ENCODE results near the gene HPCAL1.

- TF ChIP-seq ZFX (IDR thresholded peaks at IDR 0.05; ENCODE audit: borderline replicate concordance) (no peak), CTCF (IDR thresholded peaks at IDR 0.05) (no peak)
Observed at GRCh38 chr2:10304458-10305253, 2.0 kb downstream of the HPCAL1 start.

Measured in 22Rv1 (cell line).